ENCODE data around the gene GOLGA8F.
"Not testable (repeated sequence)": the region's sequence is repeated elsewhere in the genome, so short reads cannot be mapped to it uniquely, and the experiment has no call there.

GOLGA8F gene

DNA sequence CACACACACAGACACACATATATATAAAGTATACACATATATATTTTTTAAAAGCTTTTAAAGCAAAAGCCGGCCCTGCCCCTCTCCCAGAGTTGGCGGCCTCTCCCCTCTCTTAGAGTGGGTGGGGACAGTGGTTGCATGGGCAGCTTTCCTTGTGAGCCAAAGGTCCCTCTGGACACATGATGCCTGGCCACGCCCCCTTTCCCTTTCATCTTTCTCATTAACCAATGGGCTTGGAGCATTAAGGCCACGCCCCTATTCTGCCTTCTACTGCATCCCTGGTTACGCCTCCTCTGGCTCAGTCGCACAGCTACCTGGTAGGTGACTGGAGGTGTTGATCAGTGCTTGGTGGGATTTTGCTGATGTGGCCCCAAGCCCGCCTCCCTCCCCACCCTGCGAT, at the start of gene GOLGA8F:
TSS of gene GOLGA8F (plus strand) at position 301 of the 400 bp plus-strand sequence. CDS start at position 399, 98 bp downstream.
- DNase-seq = not testable (repeated sequence)

GRCh38 chr15:28357984-28358383, 20.5 kb upstream of the GOLGA8F start, which contains the start of gene GOLGA6L24:
Gene GOLGA6L24, minus strand, starts transcription at chr15:28358084. Its CDS starts 61 bp downstream, at chr15:28358023.
- not testable (repeated sequence) for DNase-seq

GRCh38 chr15:28365502-28365901, 13.0 kb upstream of the GOLGA8F start:
- DNase-seq = not testable (repeated sequence)

GRCh38 chr15:28380053-28380452, 1.6 kb downstream of the GOLGA8F start:
- DNase-seq = not testable (repeated sequence)

- DNase-seq = not testable (repeated sequence)
Observed at GRCh38 chr15:28396022-28396421, 17.6 kb downstream of the GOLGA8F start.

GRCh38 chr15:28402774-28403435, 24.4 kb downstream of the GOLGA8F start:
- DNase-seq = not testable (repeated sequence)

DNA sequence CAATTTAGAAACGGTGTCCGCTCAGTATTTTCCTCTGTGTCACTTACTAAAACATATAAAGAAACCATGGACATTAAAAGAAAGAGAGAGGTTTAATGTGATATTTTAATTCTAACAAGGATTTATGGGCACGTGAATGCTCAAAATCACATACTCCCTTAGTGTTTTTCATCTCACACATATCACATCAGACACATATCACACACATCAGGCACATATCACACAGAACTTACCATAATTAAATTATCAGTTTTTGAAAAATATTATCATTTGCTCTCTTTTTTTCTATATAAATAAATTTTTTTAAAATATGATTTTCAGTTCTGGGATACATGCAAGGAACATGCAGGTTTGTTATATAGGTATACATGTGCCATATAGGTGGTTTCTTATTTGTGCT, 42.0 kb downstream of the GOLGA8F start:
- not testable (repeated sequence) for DNase-seq

GRCh38 chr15:28435594-28435993, 57.1 kb downstream of the GOLGA8F start:
- DNase-seq = not testable (repeated sequence)

Data from NCI-H2081 (cell line).